SU-DHL-6 (cell line): Measurements from ENCODE around the gene CRB2.

ENCODE experiments used
- H2AFZ ChIP-seq: fragments of 200-600 bp; sonication (generic); 2 replicates; pipeline ENCODE4 v1.6.1; 2014; ENCODE audit warnings: low read depth, mild to moderate bottlenecking, moderate library complexity, mixed read lengths, antibody characterized with exemption, low read length; ENCODE audit not compliant: severe bottlenecking
- H3F3A ChIP-seq: fragments of 200-600 bp; shearing (Covaris generic); 2 replicates; pipeline ENCODE4 v1.6.0; 2016; ENCODE audit warnings: antibody characterized with exemption, mild to moderate bottlenecking; ENCODE audit not compliant: insufficient read depth
- H3K27ac ChIP-seq: fragments of 200-600 bp; sonication (generic); 2 replicates; pipeline ENCODE4 v1.5.1; 2016; ENCODE audit warnings: low read depth, mild to moderate bottlenecking, low read length, moderate library complexity, mixed read lengths
- H3K27me3 ChIP-seq: fragments of 200-600 bp; sonication (generic), shearing (Covaris generic); 2 replicates; pipeline ENCODE4 v1.6.0; 2014; ENCODE audit warnings: mild to moderate bottlenecking, low read length
- H3K36me3 ChIP-seq: fragments of 200-600 bp; sonication (generic); 2 replicates; pipeline ENCODE4 v1.6.1; 2014; ENCODE audit warnings: mild to moderate bottlenecking, low read length, mixed read lengths
- H3K4me2 ChIP-seq: fragments of 300-600, 200-600 bp; shearing (Covaris generic), sonication (generic); 2 replicates; pipeline ENCODE4 v1.6.0; 2014; ENCODE audit warnings: low read length, low read depth, mild to moderate bottlenecking; ENCODE audit not compliant: poor library complexity, severe bottlenecking
- H3K4me3 ChIP-seq: fragments of 200-600 bp; sonication (generic); 2 replicates; pipeline ENCODE4 v1.5.1; 2014; ENCODE audit warnings: antibody characterized with exemption, low read length, mild to moderate bottlenecking, mixed read lengths; ENCODE audit not compliant: insufficient read depth, poor library complexity, severe bottlenecking
- H3K79me2 ChIP-seq: fragments of 200-600 bp; sonication (generic); 2 replicates; pipeline ENCODE4 v1.6.1; 2014; ENCODE audit warnings: mild to moderate bottlenecking, low read length, moderate library complexity; ENCODE audit not compliant: insufficient read depth
- H3K9ac ChIP-seq: fragments of 200-600 bp; sonication (generic); 2 replicates; pipeline ENCODE4 v1.7.0; 2014; ENCODE audit warnings: mild to moderate bottlenecking, low read length
- H3K9me2 ChIP-seq: fragments of 200-600 bp; sonication (generic); replicated peaks from 2 replicates; pipeline ENCODE4 v1.6.1; 2014; ENCODE audit warnings: low read length; ENCODE audit not compliant: insufficient read depth
- H3K9me3 ChIP-seq: fragments of 200-600 bp; sonication (generic); 2 replicates; pipeline ENCODE4 v1.6.1; 2014; ENCODE audit warnings: low read length, mixed read lengths; ENCODE audit not compliant: insufficient read depth
- H4K20me1 ChIP-seq: fragments of 200-600 bp; sonication (generic); 2 replicates; pipeline ENCODE4 v1.6.1; 2014; ENCODE audit warnings: low read depth, mild to moderate bottlenecking, antibody characterized with exemption, low read length, moderate library complexity, mixed read lengths
- EZH2phosphoT487 ChIP-seq: fragments of 200-600 bp; sonication (generic), shearing (Covaris generic); conservative IDR thresholded peaks from 2 replicates; pipeline ENCODE4 v1.6.1; 2018; ENCODE audit warnings: mild to moderate bottlenecking, antibody characterized with exemption, low read length, moderate library complexity, mixed read lengths
- TF ChIP-seq, protein P1 (sequence below): fragments of 200-600 bp; sonication (generic); IDR thresholded peaks from one replicate; pipeline ENCODE4 v1.5.1; 2017; ENCODE audit warnings: antibody characterized with exemption, mild to moderate bottlenecking, low read length, moderate library complexity; ENCODE audit not compliant: insufficient read depth, poor library complexity, severe bottlenecking

Gene CRB2

DNA sequence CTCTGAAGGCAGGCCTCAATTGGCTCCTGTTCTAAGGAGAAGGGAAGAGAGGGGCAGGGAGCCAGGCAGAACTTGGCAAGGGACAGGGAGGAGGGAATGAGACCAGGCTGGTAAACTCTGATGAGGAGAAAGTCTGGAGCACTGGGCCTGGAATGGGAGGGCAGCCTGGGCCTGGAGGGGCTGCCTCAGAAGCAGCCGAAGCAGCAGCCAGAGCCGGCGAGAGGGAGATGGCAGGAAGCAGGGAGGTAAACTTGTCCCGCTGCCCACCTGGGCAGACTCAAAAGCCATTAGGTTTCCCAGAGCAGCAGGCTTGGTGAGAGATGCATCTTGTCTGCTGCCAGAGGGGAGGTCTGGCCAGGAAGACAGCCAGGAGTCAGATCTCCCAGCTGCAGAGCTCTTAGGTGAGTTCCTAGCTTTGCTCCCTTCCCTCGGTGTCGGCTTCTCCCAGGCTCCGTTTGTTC lies 37.0 kb upstream of the CRB2 start:
- no peak overlapping the region for H3K4me3 ChIP-seq
- no peaks in the 10 kb centered on the region for H3K27me3 ChIP-seq
- TF ChIP-seq, protein P1, sequence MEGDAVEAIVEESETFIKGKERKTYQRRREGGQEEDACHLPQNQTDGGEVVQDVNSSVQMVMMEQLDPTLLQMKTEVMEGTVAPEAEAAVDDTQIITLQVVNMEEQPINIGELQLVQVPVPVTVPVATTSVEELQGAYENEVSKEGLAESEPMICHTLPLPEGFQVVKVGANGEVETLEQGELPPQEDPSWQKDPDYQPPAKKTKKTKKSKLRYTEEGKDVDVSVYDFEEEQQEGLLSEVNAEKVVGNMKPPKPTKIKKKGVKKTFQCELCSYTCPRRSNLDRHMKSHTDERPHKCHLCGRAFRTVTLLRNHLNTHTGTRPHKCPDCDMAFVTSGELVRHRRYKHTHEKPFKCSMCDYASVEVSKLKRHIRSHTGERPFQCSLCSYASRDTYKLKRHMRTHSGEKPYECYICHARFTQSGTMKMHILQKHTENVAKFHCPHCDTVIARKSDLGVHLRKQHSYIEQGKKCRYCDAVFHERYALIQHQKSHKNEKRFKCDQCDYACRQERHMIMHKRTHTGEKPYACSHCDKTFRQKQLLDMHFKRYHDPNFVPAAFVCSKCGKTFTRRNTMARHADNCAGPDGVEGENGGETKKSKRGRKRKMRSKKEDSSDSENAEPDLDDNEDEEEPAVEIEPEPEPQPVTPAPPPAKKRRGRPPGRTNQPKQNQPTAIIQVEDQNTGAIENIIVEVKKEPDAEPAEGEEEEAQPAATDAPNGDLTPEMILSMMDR: no peak
- no peak for TF ChIP-seq EZH2phosphoT487
- no peak overlapping the region for H3K27ac ChIP-seq
- H3K36me3 ChIP-seq: no peaks in the 10 kb centered on the region
- H3K79me2 ChIP-seq: no peaks in the 10 kb centered on the region
- H3K9me3 ChIP-seq: no peaks in the 10 kb centered on the region
- H2AFZ ChIP-seq: no peak overlapping the region
- H3K4me2 ChIP-seq: no peak overlapping the region
- H3F3A ChIP-seq: no peaks in the 10 kb centered on the region
- no peak overlapping the region for H3K9ac ChIP-seq
- H3K9me2 ChIP-seq: no peaks in the 10 kb centered on the region
- H4K20me1 ChIP-seq: no peaks in the 10 kb centered on the region

GRCh38 chr9:123319541-123320339 lies 36.3 kb upstream of the CRB2 start:
- no peaks in the 10 kb centered on the region for H3K9me3 ChIP-seq
- H3K9me2 ChIP-seq: no peaks in the 10 kb centered on the region
- H3F3A ChIP-seq: no peaks in the 10 kb centered on the region
- H3K27ac ChIP-seq: no peak overlapping the region
- no peak overlapping the region for H2AFZ ChIP-seq
- H3K27me3 ChIP-seq: no peaks in the 10 kb centered on the region
- H3K4me2 ChIP-seq: no peak overlapping the region
- no peaks in the 10 kb centered on the region for H4K20me1 ChIP-seq
- no peak overlapping the region for H3K4me3 ChIP-seq
- TF ChIP-seq, protein P1: no peak
- no peak for TF ChIP-seq EZH2phosphoT487
- no peaks in the 10 kb centered on the region for H3K79me2 ChIP-seq
- no peak overlapping the region for H3K9ac ChIP-seq
- H3K36me3 ChIP-seq: no peaks in the 10 kb centered on the region

DNA sequence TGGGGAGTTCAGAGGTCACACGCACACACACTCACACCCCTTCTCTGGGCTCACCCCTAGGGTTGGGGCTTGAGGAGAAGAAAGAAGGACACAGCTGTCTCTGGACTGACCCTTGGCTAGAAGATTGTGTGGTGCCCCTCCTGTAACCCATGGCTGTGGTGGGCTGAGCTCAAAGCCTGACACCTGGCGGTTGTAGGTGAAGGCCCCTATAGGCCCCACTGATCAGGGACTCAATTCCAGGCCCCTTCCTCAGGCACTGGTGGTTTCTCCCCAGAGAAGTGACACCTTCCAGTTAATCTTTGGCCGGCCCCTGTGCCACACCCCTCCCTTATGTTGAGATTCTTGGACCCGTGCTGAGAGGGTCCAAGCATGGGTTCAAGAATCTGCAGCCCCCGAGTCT lies 35.2 kb upstream of the CRB2 start:
- Histone ChIP-seq H4K20me1 (no peaks in the 10 kb centered on the region), H3F3A (no peaks in the 10 kb centered on the region), H3K36me3 (no peaks in the 10 kb centered on the region), H3K9me2 (no peaks in the 10 kb centered on the region), H3K27ac (no peak overlapping the region), H3K27me3 (no peaks in the 10 kb centered on the region), H3K9me3 (no peaks in the 10 kb centered on the region), H3K4me3 (no peak overlapping the region), H3K79me2 (no peaks in the 10 kb centered on the region), H3K9ac (no peak overlapping the region), H2AFZ (no peak overlapping the region), H3K4me2 (no peak overlapping the region)
- TF ChIP-seq EZH2phosphoT487: no peak
- TF ChIP-seq, protein P1: peak; percentile 33
